Endothelial cell (in vitro differentiated cells): Measurements from ENCODE around the gene GNAZ. TPM values are rescaled to one million over a fixed set of nuclear protein-coding genes. Genes with fewer than 3 reads are reported as not detected.

ENCODE experiments used
- DNase-seq: peaks from one replicate; pipeline ENCODE4 v3.0.0; 2021; ENCODE audit warnings: low spot score
- H3K27ac Mint-ChIP-seq: one replicate; pipeline ENCODE4 v1.8.0; 2021; ENCODE audit warnings: mixed read lengths, inconsistent platforms; ENCODE audit not compliant: unreplicated experiment
- H3K27me3 Mint-ChIP-seq: one replicate; pipeline ENCODE4 v1.8.0; 2021; ENCODE audit warnings: mild to moderate bottlenecking, moderate library complexity, mixed read lengths, inconsistent platforms; ENCODE audit not compliant: unreplicated experiment
- H3K36me3 Mint-ChIP-seq: one replicate; pipeline ENCODE4 v1.8.0; 2021; ENCODE audit warnings: mild to moderate bottlenecking, low read depth, mixed read lengths, inconsistent platforms; ENCODE audit not compliant: unreplicated experiment
- H3K4me1 Mint-ChIP-seq: one replicate; pipeline ENCODE4 v1.8.0; 2021; ENCODE audit warnings: mild to moderate bottlenecking, mixed read lengths, inconsistent platforms; ENCODE audit not compliant: unreplicated experiment
- H3K4me3 Mint-ChIP-seq: one replicate; pipeline ENCODE4 v1.8.0; 2021; ENCODE audit warnings: mild to moderate bottlenecking, mixed read lengths, inconsistent platforms; ENCODE audit not compliant: unreplicated experiment
- H3K9me3 Mint-ChIP-seq: one replicate; pipeline ENCODE4 v1.8.0; 2021; ENCODE audit warnings: mixed read lengths, inconsistent platforms; ENCODE audit not compliant: unreplicated experiment
- total RNA-seq: library from RNA; stranded (reverse); fragmentation: NEBNext Ultra II Directional; extraction: Animal tissue kit (Norgen Biotek cat#: 25700); gene quantifications from one replicate; pipeline ENCODE4 v1.2.1, GENCODE V29; 2021; ENCODE audit not compliant: unreplicated experiment
- TF ChIP-seq, protein P1 (sequence below): fragments of 200-600 bp; sonication (generic); IDR thresholded peaks from one replicate; pipeline ENCODE4 v1.5.0; 2021; ENCODE audit warnings: antibody characterized with exemption; ENCODE audit not compliant: unreplicated experiment

The GNAZ gene
- total RNA-seq, 1 donor from 2014 or later, result 0.21 TPM

DNA sequence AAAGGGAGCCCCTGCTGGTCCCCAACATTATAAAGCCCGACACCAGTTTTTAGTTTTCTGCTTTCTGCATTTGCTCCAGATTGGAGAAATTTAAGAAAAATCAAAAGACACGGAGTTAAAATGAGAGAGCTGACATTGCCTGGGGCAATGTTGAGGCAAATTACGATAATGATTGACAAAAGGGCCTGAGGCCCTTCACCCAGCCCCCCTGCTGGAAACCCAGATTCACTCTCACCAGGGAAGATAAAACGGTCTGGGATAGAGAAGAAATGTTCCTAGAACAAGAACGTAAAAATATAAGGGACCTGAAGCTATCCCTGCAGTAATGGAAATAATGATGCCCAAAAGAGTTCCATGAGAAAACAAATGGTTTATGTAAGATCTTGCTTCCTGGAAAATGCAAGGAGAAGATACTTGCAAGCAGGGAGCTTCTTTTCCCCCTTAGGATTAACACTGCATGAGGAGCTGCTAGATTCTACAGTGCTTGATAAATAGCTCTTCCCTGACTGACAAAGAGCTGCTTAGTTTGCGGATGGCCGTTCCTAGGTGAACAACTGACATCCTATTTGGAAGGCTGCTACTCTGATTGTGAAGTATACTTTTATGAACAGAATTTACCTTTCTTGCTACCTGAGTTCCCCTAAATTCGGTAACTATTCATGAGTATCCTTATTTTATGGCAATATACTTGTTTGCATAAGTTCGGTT, 40.6 kb upstream of the GNAZ start:
- Mint-ChIP-seq H3K27me3 (no peaks in the 10 kb centered on the region), H3K27ac (no peak overlapping the region)

DNA sequence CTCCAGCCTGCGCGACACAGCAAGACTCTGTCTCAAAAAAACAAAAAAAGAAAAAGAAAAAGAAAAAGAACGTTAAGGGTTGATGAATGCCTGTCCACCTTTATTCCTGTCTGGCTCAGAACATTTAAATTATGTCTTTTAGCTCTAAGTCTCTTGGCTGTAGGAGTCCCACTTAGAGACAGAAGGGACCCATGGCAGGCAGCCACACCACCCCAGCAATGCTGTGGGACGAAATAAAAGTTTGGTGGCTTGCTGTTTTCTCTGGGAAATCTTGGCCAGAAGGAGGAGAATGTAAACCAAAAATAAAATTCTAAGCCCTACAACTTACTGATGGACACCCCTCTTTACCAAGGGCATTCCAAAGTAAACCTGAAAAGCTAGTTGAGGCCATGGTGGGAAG, 38.9 kb upstream of the GNAZ start:
- TF ChIP-seq, protein P1, sequence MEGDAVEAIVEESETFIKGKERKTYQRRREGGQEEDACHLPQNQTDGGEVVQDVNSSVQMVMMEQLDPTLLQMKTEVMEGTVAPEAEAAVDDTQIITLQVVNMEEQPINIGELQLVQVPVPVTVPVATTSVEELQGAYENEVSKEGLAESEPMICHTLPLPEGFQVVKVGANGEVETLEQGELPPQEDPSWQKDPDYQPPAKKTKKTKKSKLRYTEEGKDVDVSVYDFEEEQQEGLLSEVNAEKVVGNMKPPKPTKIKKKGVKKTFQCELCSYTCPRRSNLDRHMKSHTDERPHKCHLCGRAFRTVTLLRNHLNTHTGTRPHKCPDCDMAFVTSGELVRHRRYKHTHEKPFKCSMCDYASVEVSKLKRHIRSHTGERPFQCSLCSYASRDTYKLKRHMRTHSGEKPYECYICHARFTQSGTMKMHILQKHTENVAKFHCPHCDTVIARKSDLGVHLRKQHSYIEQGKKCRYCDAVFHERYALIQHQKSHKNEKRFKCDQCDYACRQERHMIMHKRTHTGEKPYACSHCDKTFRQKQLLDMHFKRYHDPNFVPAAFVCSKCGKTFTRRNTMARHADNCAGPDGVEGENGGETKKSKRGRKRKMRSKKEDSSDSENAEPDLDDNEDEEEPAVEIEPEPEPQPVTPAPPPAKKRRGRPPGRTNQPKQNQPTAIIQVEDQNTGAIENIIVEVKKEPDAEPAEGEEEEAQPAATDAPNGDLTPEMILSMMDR, result no peak
- no peak for DNase-seq
- H3K4me1 Mint-ChIP-seq, result no peaks in the 10 kb centered on the region
- no peaks in the 10 kb centered on the region for H3K27me3 Mint-ChIP-seq
- no peaks in the 10 kb centered on the region for H3K9me3 Mint-ChIP-seq
- H3K27ac Mint-ChIP-seq, result no peak overlapping the region
- no peak overlapping the region for H3K4me3 Mint-ChIP-seq
- no peaks in the 10 kb centered on the region for H3K36me3 Mint-ChIP-seq

More for the DNA sequence above, 40.6 kb upstream of the GNAZ start:
- Mint-ChIP-seq H3K4me3 (no peak overlapping the region), H3K36me3 (no peaks in the 10 kb centered on the region), H3K9me3 (no peaks in the 10 kb centered on the region), H3K4me1 (no peaks in the 10 kb centered on the region)
- TF ChIP-seq, protein P1, result no peak
- DNase-seq, result no peak

DNA sequence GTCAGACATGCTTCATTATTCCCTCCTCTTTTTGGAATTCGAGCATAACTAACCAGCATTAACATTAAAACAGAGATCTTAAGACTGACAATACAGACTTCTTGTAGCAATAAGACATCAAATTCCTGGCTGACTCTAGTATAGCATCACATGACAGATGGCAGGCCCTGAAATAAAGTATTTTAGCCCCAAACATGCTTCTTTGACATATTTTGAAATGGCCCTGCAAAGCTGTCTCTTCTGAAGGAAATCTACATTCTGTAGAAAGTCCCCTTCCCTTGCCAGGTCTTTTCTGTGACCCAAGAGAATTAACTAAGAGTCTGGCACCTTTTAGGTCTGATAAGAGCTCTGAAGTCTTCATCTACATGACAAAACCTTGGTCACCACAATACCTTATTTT, 38.5 kb upstream of the GNAZ start:
- Mint-ChIP-seq H3K9me3 (no peaks in the 10 kb centered on the region), H3K36me3 (no peaks in the 10 kb centered on the region), H3K4me1 (peaks cover 3% of the 10 kb centered on the region), H3K4me3 (no peak overlapping the region), H3K27ac (no peak overlapping the region), H3K27me3 (no peaks in the 10 kb centered on the region)
- TF ChIP-seq, protein P1, result no peak
- no peak for DNase-seq

DNA sequence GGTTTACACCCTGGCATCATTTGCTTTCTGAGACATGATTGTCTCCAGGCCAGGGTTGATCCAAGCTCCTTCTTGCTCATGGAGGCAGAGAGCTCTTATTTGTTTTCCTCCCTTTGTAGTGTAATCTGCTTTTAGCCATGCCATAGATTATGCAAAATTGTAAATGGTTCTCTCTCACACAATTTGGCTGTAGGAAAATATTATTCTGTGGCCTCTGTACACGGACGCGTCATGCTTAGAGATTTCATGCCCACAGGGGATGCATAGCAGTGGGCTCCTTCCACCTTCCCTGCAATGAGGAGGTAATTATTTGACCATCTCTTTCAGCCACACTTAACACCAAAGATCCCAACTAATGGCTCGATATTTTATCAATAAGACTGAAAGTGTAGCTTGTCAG, 37.7 kb upstream of the GNAZ start:
- no peak for DNase-seq
- Mint-ChIP-seq H3K27me3 (no peaks in the 10 kb centered on the region), H3K4me1 (peaks cover 4% of the 10 kb centered on the region), H3K9me3 (no peaks in the 10 kb centered on the region), H3K27ac (no peak overlapping the region), H3K36me3 (no peaks in the 10 kb centered on the region), H3K4me3 (no peak overlapping the region)
- TF ChIP-seq, protein P1, result no peak

DNA sequence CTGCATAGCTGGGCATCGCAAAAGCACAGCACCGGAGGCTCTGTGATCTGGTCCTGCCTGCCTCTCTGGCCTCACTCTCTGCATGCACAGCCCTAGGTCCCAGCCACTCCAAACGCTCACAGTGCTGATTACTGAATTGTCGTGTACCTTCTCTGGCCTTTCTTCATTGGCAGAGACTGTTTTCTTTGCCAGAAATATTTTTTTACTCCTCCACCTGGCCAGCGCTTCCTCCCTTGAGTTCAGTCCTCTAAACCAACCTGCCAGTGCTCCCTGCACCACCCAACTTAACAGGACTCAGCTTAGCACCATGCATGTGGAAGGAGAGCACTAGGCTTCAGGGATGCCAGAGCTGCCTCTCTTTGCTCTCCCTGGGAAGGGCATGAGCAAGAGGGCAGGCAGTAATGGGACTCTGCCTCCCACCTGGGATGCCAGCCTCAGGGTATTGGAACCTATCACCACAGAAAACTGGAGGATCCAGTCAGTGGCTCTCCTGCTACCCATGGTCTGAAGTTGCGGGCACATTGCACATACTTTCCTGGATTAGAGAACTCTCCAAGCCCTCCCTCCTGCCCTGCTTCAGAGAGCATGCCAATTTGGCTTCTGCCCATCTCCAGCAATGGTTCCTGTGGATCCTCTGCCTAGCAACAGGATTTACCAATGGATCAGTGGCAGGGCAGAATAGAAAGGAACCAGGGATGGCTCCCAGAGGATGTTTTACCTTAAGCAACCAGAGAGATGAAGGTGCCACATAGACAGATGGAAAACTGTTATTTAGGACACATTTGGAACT, 37.0 kb upstream of the GNAZ start:
- TF ChIP-seq, protein P1, result no peak
- no peak for DNase-seq
- Mint-ChIP-seq H3K36me3 (no peaks in the 10 kb centered on the region), H3K27ac (no peak overlapping the region), H3K4me1 (peaks cover 4% of the 10 kb centered on the region), H3K27me3 (no peaks in the 10 kb centered on the region), H3K4me3 (no peak overlapping the region), H3K9me3 (no peaks in the 10 kb centered on the region)
